K562 (cell line): ENCODE data around the gene DNAJC9.

Experiments
- CTCF ChIP-seq, 3 experiments: IDR thresholded peaks in 2 of 3; conservative IDR thresholded peaks in 1 of 3; 2 replicates each; pipeline ENCODE4 v1.5.1; 2011 to 2012; ENCODE audit warnings: low read length in 3 of 3, mild to moderate bottlenecking in 3 of 3, control low read depth in 2 of 3, improper control_type of control experiment in 1 of 3, inconsistent platforms in 1 of 3, low read depth in 1 of 3, mixed read lengths in 1 of 3, moderate library complexity in 1 of 3; ENCODE audit not compliant: insufficient read depth in 2 of 3
- KDM5B ChIP-seq: fragments of 200-600 bp; sonication (generic); IDR thresholded peaks from 2 replicates; pipeline ENCODE4 v1.6.1; 2012; ENCODE audit warnings: low read depth, mild to moderate bottlenecking, moderate library complexity, low read length, control low read depth, inconsistent platforms; ENCODE audit not compliant: insufficient replicate concordance
- TEAD4 ChIP-seq, 2 experiments: sonication (generic) in 1 of 2; formaldehyde crosslinking in 1 of 2; IDR thresholded peaks; 2 replicates each; pipeline versions ENCODE4 v1.6.1 to v1.8.0; 2012 to 2022; ENCODE audit warnings: borderline replicate concordance in 1 of 2, inconsistent platforms in 1 of 2, low read length in 1 of 2, mild to moderate bottlenecking in 1 of 2, missing genetic modification reagents in 1 of 2
- TF ChIP-seq, protein P1 (sequence below): sonication (generic); formaldehyde crosslinking; IDR thresholded peaks from 2 replicates; pipeline ENCODE4 v1.5.0; 2020; ENCODE audit warnings: missing genetic modification reagents

GRCh38 chr10:73205890-73206289 is 41.2 kb downstream of the DNAJC9 start:
- no peak for TF ChIP-seq KDM5B
- no peak for TF ChIP-seq TEAD4 (IDR thresholded peaks at IDR 0.05; ENCODE audit: low read length)
- TF ChIP-seq TEAD4 (CRISPR knock-in tag; IDR thresholded peaks at IDR 0.05; ENCODE audit: borderline replicate concordance), result no peak
- TF ChIP-seq, protein P1, sequence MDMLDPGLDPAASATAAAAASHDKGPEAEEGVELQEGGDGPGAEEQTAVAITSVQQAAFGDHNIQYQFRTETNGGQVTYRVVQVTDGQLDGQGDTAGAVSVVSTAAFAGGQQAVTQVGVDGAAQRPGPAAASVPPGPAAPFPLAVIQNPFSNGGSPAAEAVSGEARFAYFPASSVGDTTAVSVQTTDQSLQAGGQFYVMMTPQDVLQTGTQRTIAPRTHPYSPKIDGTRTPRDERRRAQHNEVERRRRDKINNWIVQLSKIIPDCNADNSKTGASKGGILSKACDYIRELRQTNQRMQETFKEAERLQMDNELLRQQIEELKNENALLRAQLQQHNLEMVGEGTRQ, result no peak
- TF ChIP-seq CTCF (IDR thresholded peaks at IDR 0.05 in 2 of 3, conservative IDR thresholded peaks at IDR 0.05 in 1 of 3; ENCODE audit: insufficient read depth in 2 of 3, low read depth in 1 of 3, low read length in 3 of 3), result no peak
